GM15510 (cell line): Measurements from ENCODE around the gene MMP14.

Experiments
- POLR2A ChIP-seq: IDR thresholded peaks from 3 replicates; pipeline ENCODE4 v1.6.1; 2011; ENCODE audit warnings: borderline replicate concordance; ENCODE audit not compliant: insufficient read length; ENCODE audit errors: extremely low read depth

Gene MMP14

GRCh38 chr14:22865424-22866405 lies 29.3 kb downstream of the MMP14 start:
- TF ChIP-seq POLR2A, result no peak

GRCh38 chr14:22866874-22867273 lies 30.5 kb downstream of the MMP14 start:
- TF ChIP-seq POLR2A, result no peak

GRCh38 chr14:22870811-22871223 lies 34.4 kb downstream of the MMP14 start:
- TF ChIP-seq POLR2A, result no peak

DNA sequence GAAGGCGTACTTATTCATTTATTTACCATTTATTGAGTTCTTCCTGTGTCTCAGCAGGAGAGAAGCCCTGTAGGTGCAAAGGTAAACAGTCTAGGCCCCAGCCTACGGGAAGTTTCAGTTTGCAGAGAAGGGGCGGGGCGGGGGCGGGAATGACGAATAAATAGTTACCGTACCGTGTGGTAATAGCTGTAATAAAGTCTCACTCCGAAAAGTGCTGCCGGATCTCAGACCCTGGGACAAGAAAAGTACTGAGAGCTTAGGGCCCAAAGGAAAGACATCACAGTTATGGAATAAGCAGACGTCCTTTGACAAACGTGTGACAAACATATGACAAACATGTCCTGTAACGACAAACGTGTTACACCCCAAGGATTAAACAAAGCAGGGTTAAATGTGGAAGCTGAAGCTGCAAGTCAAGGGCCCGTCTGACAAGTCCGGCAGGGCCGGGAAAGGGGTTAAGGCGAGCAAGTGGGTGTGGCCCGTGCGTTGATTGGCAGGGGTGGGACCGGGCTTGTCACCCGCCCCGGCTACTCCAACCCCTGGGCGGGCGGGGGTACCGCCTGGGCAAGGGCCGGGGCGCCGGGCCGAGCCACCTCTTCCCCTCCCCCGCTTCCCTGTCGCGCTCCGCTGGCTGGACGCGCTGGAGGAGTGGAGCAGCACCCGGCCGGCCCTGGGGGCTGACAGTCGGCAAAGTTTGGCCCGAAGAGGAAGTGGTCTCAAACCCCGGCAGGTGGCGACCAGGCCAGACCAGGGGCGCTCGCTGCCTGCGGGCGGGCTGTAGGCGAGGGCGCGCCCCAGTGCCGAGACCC lies 35.0 kb downstream of the MMP14 start, which contains the start of gene LRP10:
TSS of gene LRP10 (plus strand) at position 517 of the 809 bp plus-strand sequence. CDS start 564 bp downstream, outside the sequence.
- TF ChIP-seq POLR2A, result peak; percentile 75

GRCh38 chr14:22872033-22872832 lies 35.8 kb downstream of the MMP14 start:
- no peak for TF ChIP-seq POLR2A

DNA sequence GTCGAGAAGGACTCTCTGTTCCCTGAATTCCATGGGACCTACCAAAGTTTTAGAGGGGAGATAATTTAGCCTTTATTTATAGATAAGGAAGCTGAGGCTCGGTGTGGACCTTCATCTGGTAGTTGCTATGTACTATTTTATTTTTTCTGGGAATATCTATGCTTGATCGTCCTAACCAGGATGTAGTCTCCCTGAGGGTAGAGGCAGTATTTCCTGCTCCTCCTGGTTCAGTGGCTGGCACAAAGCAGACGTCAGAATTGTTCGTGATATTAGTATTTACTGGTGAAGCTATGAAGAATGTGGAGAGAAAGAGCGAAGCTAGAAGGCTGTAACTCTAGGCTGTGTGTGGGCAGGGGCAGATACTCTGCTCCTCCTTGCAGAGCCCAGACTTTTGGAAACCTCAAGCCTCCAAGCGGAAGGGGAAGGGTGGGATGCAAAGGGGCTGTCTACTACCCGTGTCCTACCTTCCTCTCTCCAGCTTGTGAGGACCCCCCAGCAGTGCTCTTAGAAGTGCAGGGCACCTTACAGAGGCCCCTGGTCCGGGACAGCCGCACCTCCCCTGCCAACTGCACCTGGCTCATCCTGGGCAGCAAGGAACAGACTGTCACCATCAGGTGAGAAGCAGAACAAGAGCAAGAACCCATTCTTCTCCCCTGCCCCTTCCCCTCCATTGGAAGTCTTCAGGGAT lies 36.6 kb downstream of the MMP14 start:
- no peak for TF ChIP-seq POLR2A

DNA sequence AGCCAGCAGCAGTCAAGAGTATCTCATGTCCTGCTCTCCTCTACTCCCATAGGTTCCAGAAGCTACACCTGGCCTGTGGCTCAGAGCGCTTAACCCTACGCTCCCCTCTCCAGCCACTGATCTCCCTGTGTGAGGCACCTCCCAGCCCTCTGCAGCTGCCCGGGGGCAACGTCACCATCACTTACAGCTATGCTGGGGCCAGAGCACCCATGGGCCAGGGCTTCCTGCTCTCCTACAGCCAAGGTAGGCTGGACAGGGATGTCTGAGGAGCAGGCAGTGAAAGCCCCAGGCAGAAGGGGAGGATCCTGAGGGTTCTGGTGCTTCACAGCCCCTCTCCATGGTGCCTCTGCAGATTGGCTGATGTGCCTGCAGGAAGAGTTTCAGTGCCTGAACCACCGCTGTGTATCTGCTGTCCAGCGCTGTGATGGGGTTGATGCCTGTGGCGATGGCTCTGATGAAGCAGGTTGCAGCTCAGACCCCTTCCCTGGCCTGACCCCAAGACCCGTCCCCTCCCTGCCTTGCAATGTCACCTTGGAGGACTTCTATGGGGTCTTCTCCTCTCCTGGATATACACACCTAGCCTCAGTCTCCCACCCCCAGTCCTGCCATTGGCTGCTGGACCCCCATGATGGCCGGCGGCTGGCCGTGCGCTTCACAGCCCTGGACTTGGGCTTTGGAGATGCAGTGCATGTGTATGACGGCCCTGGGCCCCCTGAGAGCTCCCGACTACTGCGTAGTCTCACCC lies 38.8 kb downstream of the MMP14 start:
- TF ChIP-seq POLR2A, result no peak

DNA sequence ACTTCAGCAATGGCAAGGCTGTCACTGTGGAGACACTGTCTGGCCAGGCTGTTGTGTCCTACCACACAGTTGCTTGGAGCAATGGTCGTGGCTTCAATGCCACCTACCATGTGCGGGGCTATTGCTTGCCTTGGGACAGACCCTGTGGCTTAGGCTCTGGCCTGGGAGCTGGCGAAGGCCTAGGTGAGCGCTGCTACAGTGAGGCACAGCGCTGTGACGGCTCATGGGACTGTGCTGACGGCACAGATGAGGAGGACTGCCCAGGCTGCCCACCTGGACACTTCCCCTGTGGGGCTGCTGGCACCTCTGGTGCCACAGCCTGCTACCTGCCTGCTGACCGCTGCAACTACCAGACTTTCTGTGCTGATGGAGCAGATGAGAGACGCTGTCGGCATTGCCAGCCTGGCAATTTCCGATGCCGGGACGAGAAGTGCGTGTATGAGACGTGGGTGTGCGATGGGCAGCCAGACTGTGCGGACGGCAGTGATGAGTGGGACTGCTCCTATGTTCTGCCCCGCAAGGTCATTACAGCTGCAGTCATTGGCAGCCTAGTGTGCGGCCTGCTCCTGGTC lies 39.4 kb downstream of the MMP14 start:
- TF ChIP-seq POLR2A, result no peak

DNA sequence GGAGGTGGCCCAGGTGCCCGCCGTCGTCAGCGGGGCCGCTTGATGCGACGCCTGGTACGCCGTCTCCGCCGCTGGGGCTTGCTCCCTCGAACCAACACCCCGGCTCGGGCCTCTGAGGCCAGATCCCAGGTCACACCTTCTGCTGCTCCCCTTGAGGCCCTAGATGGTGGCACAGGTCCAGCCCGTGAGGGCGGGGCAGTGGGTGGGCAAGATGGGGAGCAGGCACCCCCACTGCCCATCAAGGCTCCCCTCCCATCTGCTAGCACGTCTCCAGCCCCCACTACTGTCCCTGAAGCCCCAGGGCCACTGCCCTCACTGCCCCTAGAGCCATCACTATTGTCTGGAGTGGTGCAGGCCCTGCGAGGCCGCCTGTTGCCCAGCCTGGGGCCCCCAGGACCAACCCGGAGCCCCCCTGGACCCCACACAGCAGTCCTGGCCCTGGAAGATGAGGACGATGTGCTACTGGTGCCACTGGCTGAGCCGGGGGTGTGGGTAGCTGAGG lies 40.7 kb downstream of the MMP14 start:
- no peak for TF ChIP-seq POLR2A

DNA sequence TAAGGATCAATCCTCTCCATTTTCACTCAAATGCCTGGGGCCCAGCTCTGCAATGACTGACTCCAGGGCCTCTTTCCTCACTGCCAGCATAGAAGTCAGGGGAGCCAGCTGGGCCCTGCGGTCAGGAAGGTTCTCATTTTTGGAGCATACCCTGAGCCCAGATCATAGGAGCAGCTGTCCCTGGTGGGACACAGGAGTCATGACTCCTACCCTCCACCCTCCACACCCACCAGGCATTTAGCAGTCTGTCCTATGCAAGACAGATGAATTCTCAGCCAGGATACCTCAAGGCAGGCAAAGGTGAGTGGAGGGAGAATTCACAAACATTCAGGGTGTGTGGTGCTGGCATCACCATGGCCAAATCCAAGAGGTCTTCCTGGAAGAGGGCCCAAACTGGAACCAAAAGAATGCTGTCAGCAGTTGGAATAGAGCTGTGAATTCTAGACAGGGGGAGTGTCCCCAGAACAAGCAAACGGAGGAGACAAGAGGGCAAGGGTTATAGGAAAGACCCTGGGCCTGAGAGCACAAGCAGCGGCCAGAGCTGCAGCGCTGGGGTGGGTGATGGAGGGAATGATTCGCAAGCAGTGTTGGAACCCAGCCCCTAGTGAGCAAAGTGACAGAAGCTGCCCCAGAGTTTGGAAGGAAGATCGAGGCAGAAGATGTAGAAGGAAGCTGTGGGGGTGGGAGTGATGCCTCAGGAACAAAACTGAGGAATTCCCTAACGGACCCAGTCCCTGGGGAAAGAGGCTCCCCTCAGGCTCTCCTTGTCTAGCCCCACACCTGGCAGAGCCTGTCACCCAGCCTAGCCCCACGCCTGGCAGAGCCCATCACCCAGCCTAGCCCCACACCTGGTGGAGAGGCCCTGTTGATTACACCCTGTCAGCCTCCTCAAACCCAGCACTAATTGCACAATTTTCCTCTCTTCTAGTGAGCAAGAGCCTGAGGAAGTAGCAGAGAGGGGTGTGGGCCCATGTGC lies 42.2 kb downstream of the MMP14 start:
- TF ChIP-seq POLR2A, result no peak

- no peak for TF ChIP-seq POLR2A
Observed at GRCh38 chr14:22882064-22882463, 45.7 kb downstream of the MMP14 start.

DNA sequence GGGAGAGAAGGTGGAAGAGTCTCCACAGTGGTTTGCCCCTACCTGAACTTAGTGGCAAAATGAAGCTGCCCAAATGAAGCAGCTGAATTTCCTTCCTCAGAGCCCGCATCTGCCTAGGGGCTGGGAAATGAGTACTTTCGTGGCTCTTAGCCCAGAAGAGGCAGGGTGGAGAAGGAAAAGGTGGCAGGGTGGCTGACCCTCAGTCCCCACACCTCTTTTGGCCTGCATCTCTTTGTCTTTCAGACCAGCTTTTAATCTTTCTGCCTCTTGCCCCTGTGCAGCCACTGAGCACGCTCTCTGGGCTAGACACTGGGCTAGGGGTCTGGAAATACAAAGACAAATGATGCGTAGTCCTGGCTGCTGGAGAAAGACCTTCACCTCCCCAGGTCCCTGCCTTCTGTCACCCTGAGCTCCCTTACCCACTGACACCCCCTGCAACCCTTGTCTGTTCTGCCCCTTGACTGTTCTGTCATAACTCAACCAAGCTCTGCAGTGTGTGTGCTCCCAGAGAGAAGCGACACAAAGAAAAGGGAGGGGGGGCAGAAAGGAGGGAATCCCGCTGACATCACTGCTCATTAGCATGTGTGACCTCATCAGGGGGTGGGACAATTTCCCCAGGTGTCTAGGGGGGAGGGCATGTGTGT lies 46.3 kb downstream of the MMP14 start:
- no peak for TF ChIP-seq POLR2A
